Natural killer cell (primary cell): Measurements from ENCODE around the gene B4GALT7. TPM values are rescaled to one million over a fixed set of nuclear protein-coding genes. Genes with fewer than 3 reads are reported as not detected.
"Not testable (repeated sequence)": the region's sequence is repeated elsewhere in the genome, so short reads cannot be mapped to it uniquely, and the experiment has no call there.

ENCODE experiments used
- ATAC-seq, 3 donors: fragments of 150-1000 bp in 2 of 3; fragments of 200-7000 bp in 1 of 3; cut with Tn5 transposase; 1 replicate in 1 of 3; 2 replicates in 2 of 3; pipeline ENCODE4 v1.10.0; 2021; ENCODE audit warnings: mild to moderate bottlenecking in 2 of 3, moderate library complexity in 2 of 3
- DNase-seq, 2 donors: peaks; one replicate each; pipeline versions ENCODE4 v3.0.0 to v3.0.0-alpha.2; 2013 to 2021; ENCODE audit warnings: mixed read lengths in 1 of 2
- H3K27ac ChIP-seq: one replicate; pipeline ENCODE4 v1.5.1; 2013; ENCODE audit warnings: mild to moderate bottlenecking, low read length
- H3K27me3 ChIP-seq: one replicate; pipeline ENCODE4 v1.6.1; 2013; ENCODE audit warnings: low read length; ENCODE audit not compliant: control insufficient read depth, insufficient read depth
- H3K36me3 ChIP-seq: one replicate; pipeline ENCODE4 v1.6.1; 2013; ENCODE audit warnings: low read length; ENCODE audit not compliant: control insufficient read depth, insufficient read depth
- H3K4me1 ChIP-seq: one replicate; pipeline ENCODE4 v1.6.1; 2013; ENCODE audit warnings: low read length; ENCODE audit not compliant: control insufficient read depth, insufficient read depth
- H3K4me3 ChIP-seq: one replicate; pipeline ENCODE4 v1.5.1; 2013; ENCODE audit warnings: low read length
- H3K9me3 ChIP-seq: one replicate; pipeline ENCODE4 v1.6.1; 2013; ENCODE audit warnings: low read length; ENCODE audit not compliant: control insufficient read depth, insufficient read depth
- H3K27ac Mint-ChIP-seq, 2 donors: one replicate each; pipeline ENCODE4 v1.8.0; 2022; ENCODE audit warnings: mild to moderate bottlenecking in 2 of 2, mixed read lengths in 2 of 2, moderate library complexity in 1 of 2
- H3K27me3 Mint-ChIP-seq, 2 donors: one replicate each; pipeline ENCODE4 v1.8.0; 2022; ENCODE audit warnings: low read depth in 2 of 2, mixed read lengths in 2 of 2
- H3K36me3 Mint-ChIP-seq: one replicate; pipeline ENCODE4 v1.8.0; 2022; ENCODE audit warnings: mixed read lengths
- H3K4me1 Mint-ChIP-seq, 2 donors: one replicate each; pipeline ENCODE4 v1.8.0; 2022; ENCODE audit warnings: mixed read lengths in 2 of 2
- H3K4me3 Mint-ChIP-seq: one replicate; pipeline ENCODE4 v1.8.0; 2022; ENCODE audit warnings: mild to moderate bottlenecking, moderate library complexity, mixed read lengths
- H3K9me3 Mint-ChIP-seq, 2 donors: one replicate each; pipeline ENCODE4 v1.8.0; 2022; ENCODE audit warnings: mixed read lengths in 2 of 2
- CTCF ChIP-seq: fragments of 200-600 bp; IDR thresholded peaks from one replicate; pipeline ENCODE4 v1.8.0; 2022; ENCODE audit warnings: antibody characterized with exemption
- WGBS: methylation state at CpG from one replicate; pipeline ENCODE4 v1.1.7; 2013; ENCODE audit warnings: missing lambda C conversion rate; ENCODE audit not compliant: insufficient coverage; 5-methylcytosine and 5-hydroxymethylcytosine counted together
- intact Hi-C: fragments of 100-400 bp; cut with micrococcal nuclease; formaldehyde crosslinking; loops from one replicate; pipeline ENCODE4 v1.14.2; 2022
- total RNA-seq, 4 donors: library from RNA; stranded (reverse); fragments of 120-200 nt in 1 of 4; gene quantifications; one replicate each; pipeline versions ENCODE4 v1.2.3 to v1.2.4, GENCODE V29; 2013 to 2022

The B4GALT7 gene
- total RNA-seq, 3 donors from 2014 or later (not counting 1 experiment from before 2014, with no cell fraction given) = 28.7 to 38.5 (median 28.7) TPM

DNA sequence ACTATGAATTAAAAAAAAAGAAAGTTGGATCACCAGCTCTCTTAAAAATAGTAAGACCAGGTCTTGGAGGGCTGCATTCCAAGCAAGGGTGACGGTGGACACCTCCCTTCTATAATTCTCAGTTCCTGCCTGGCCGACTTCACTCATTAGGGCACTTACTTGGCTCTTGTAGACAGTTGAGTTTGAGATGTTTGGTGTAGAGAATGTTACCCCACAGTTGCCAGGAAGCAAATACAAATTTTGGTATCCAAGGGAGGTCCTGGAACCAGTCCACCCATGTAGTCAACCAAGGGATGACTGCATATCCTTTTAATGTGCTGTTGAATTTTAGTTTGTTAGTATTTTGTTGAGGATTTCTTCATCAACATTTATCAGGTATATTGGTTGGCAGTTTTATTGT lies 20.6 kb downstream of the B4GALT7 start:
- WGBS = 100% methylated on average over 1 of the region's 2 CpGs
- no peaks in the 10 kb centered on the region for H3K9me3 ChIP-seq
- H3K27me3 ChIP-seq = no peaks in the 10 kb centered on the region
- no peaks in the 10 kb centered on the region for H3K4me1 ChIP-seq
- H3K36me3 ChIP-seq = peaks cover 28% of the 10 kb centered on the region
- H3K36me3 Mint-ChIP-seq = peaks cover 11% of the 10 kb centered on the region
- no peaks in the 10 kb centered on the region for H3K9me3 Mint-ChIP-seq
- no peak overlapping the region for H3K27ac ChIP-seq
- no peak overlapping the region for H3K27ac Mint-ChIP-seq
- H3K4me3 Mint-ChIP-seq = no peak overlapping the region
- H3K27me3 Mint-ChIP-seq = no peaks in the 10 kb centered on the region
- no peaks in the 10 kb centered on the region for H3K4me1 Mint-ChIP-seq
- intact Hi-C loops = no loop called here
- DNase-seq = no peak
- ATAC-seq = no peak
- H3K4me3 ChIP-seq = no peak overlapping the region
- TF ChIP-seq CTCF = no peak

DNA sequence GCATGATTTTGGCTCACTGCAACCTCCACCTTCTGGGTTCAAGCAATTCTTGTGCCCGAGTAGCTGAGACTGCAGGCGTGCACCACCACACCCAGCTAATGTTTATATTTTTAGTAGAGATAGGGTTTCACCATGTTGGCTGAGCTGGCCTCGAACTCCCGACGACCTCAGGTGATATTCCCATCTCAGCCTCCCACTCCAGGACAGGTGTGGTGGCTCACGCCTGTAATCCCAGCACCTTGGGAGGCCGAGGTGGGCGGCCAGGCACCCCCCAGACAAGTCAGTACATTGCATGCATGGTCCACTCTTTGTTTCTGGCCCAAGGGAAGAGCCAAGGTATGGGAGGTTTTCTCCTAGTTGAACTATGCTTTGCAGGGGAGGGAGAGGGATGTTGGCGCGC lies 24.2 kb downstream of the B4GALT7 start:
- peaks cover 11% of the 10 kb centered on the region for H3K36me3 Mint-ChIP-seq
- H3K36me3 ChIP-seq = peaks cover 15% of the 10 kb centered on the region
- WGBS = 100% methylated on average over 9 of the region's 10 CpGs

DNA sequence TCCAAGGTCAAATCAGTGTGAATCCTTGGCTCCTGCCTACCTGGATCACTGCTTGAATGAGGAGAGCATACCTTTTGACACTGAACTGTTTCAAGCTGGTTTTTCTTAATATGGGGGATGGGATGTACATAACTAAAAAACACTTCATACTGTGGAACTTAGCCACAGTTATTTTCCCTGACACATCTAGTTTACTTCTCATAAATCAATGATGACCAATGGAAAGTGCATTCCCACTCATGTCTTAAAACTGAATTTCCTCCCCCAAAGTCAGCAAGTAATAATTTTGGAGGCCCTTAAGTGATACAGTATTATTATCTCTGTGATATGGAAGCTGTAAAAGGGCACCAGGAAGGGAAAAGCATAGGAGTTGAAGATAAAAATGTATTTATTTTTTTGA lies 30.3 kb downstream of the B4GALT7 start:
- H3K27me3 ChIP-seq, H3K27me3 Mint-ChIP-seq, DNase-seq, H3K4me3 Mint-ChIP-seq, H3K4me1 ChIP-seq, H3K9me3 Mint-ChIP-seq, H3K9me3 ChIP-seq, H3K4me3 ChIP-seq, H3K27ac ChIP-seq, H3K36me3 ChIP-seq, H3K36me3 Mint-ChIP-seq, intact Hi-C loops, ATAC-seq, H3K4me1 Mint-ChIP-seq: not testable (repeated sequence)
- H3K27ac Mint-ChIP-seq = peak overlapping the region in 1 of 2 donors; percentile 26

More for the DNA sequence above, 24.2 kb downstream of the B4GALT7 start:
- H3K27ac ChIP-seq, H3K4me1 Mint-ChIP-seq, H3K27me3 Mint-ChIP-seq, H3K27ac Mint-ChIP-seq, H3K4me3 ChIP-seq, H3K27me3 ChIP-seq, H3K4me3 Mint-ChIP-seq, DNase-seq, intact Hi-C loops, ATAC-seq, H3K4me1 ChIP-seq, H3K9me3 ChIP-seq, H3K9me3 Mint-ChIP-seq: not testable (repeated sequence)

DNA sequence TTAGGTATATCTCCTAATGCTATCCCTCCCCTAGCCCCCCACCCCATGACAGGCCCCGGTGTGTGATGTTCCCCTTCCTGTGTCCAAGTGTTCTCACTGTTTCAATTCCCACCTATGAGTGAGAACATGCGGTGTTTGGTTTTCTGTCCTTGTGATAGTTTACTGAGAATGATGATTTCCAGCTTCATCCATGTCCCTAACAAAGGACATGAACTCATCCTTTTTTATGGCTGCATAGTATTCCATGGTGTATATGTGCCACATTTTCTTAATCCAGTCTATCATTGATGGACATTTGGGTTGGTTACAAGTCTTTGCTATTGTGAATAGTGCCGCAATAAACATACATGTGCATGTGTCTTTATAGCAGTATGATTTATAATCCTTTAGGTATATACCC lies 35.0 kb downstream of the B4GALT7 start:
- intact Hi-C loops, H3K9me3 Mint-ChIP-seq, H3K9me3 ChIP-seq, H3K27me3 Mint-ChIP-seq, H3K4me1 Mint-ChIP-seq, H3K36me3 ChIP-seq, H3K27ac Mint-ChIP-seq, H3K4me3 ChIP-seq, H3K27ac ChIP-seq, H3K4me3 Mint-ChIP-seq, ATAC-seq, DNase-seq, H3K36me3 Mint-ChIP-seq, H3K27me3 ChIP-seq, H3K4me1 ChIP-seq: not testable (repeated sequence)
- WGBS = 100% methylated on average over 1 of the region's 3 CpGs

GRCh38 chr5:177645462-177645861 lies 45.5 kb downstream of the B4GALT7 start:
- H3K4me1 ChIP-seq, H3K9me3 ChIP-seq, H3K36me3 ChIP-seq, H3K9me3 Mint-ChIP-seq, H3K27ac Mint-ChIP-seq, H3K36me3 Mint-ChIP-seq, H3K4me3 ChIP-seq, H3K4me1 Mint-ChIP-seq, ATAC-seq, DNase-seq, H3K27me3 Mint-ChIP-seq, intact Hi-C loops, H3K27ac ChIP-seq, H3K27me3 ChIP-seq, H3K4me3 Mint-ChIP-seq: not testable (repeated sequence)
- no CpG with 5 or more reads among the region's 1 CpG for WGBS

DNA sequence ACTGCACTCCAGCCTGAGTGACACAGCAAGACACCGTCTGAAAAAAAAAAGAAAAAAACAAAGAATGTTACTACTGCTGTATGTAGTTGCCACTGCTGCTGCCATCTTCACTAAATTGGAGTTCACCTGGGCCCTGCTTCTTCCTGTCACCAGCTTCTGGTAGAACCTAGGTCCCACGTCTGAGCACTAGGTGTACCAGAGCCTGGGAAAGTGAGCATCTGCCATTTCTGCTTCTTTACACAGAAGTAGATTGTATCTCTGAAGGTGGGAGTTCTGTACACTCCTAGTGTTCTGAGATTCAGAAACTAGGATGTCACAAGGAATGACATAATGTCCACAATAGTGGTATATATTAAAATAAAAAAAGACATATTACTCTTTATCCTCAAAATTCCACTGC lies 51.3 kb downstream of the B4GALT7 start:
- ATAC-seq, H3K4me1 Mint-ChIP-seq, H3K27ac ChIP-seq, intact Hi-C loops, DNase-seq, H3K27ac Mint-ChIP-seq, H3K4me3 ChIP-seq, H3K4me3 Mint-ChIP-seq, H3K36me3 ChIP-seq, H3K4me1 ChIP-seq, H3K9me3 ChIP-seq, H3K27me3 Mint-ChIP-seq, H3K9me3 Mint-ChIP-seq, H3K36me3 Mint-ChIP-seq, H3K27me3 ChIP-seq: not testable (repeated sequence)
- WGBS = 88% methylated on average over 2 of the region's 2 CpGs

DNA sequence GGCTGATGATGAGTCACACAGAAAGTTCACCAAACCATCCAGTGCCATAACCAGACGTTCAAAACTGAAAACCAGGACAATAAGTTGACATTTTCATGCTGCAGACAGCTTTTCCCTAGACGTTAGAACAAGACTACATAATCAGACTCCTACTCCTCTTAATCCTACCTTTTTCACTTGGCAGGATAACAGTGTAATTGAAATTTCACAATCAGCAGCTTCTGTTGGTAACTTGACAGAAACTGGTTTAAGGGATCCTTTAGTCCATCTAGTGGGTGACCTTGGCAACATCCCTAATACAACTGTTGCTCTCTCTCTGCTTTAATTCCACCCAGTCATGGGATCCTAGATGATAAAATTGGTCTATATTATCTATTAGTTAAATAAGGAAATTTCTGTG lies 57.9 kb downstream of the B4GALT7 start:
- intact Hi-C loops, H3K4me3 Mint-ChIP-seq, H3K9me3 ChIP-seq, H3K4me1 ChIP-seq, H3K4me3 ChIP-seq, H3K9me3 Mint-ChIP-seq, H3K36me3 Mint-ChIP-seq, ATAC-seq, H3K27ac ChIP-seq, H3K27me3 ChIP-seq, H3K36me3 ChIP-seq, H3K27ac Mint-ChIP-seq, H3K27me3 Mint-ChIP-seq, DNase-seq: not testable (repeated sequence)
- no CpG with 5 or more reads among the region's 2 CpGs for WGBS
- H3K4me1 Mint-ChIP-seq = peaks cover 0 to 17% of the 10 kb centered on the region in 2 donors
